ENCODE data around the gene CCDC83. TPM values are rescaled to one million over a fixed set of nuclear protein-coding genes. Genes with fewer than 3 reads are reported as not detected.
A peak's percentile ranks its signal among the peaks of the same experiment; 100 is the strongest.

Gene CCDC83
- total RNA-seq, 1 donor from 2014 or later, result not detected

DNA sequence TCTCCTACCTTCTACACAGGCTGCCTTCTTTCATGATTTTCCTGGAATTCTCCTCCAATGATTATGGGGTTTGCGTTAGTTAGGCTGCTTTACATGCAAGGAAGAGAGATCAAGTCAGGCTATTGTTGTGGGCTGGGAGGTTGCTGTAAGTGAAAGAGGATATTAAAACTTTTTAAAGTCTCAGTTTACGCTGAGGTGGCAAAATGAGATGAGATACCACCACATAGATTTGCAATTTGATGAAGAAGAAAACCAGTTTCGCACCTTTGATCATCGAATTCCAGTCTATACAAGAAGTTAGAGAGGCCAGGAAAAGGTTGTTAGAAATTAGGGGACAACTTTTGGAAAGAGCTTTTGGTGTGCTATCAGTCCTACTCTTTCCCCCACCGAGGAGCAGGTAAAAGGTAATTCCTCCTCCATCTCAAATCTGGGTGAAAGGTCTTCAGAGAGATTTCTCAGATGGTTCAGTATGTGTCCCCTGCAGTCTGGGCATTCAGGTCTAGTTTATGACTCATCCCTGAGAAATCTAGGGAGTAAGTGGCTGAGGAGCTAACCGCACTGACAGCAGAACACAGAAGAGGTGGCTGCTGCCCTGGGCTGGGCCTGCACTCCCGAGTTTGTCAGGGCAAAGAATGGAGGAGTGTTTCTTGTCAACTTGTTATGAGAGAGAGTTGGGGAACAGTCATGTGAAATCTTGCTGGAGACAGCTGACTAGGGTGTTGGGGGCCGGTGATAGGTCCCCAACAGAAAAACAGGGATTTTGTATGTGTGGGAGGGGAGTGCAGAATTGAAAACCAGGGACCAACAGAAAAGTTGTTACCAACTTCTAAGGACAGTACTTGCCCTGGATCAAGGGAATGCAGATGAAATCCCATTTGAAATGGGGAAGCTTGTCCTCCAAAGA lies 34.7 kb downstream of the CCDC83 start:
- no peak overlapping the region for H3K9ac ChIP-seq (ENCODE audit: low read length)
- no peaks in the 10 kb centered on the region for H4K20me1 ChIP-seq (ENCODE audit: insufficient read depth, low read length)
- no peaks in the 10 kb centered on the region for H3K36me3 ChIP-seq (ENCODE audit: insufficient read depth, low read length)
- H3K4me1 ChIP-seq (ENCODE audit: insufficient read depth, low read length), result peaks cover 11% of the 10 kb centered on the region
- H3K4me3 ChIP-seq (ENCODE audit: insufficient read depth, low read depth, low read length), result no peak overlapping the region
- Mint-ChIP-seq H3K27ac (ENCODE audit: unreplicated experiment) (peak overlapping the region; percentile 67), H3K36me3 (ENCODE audit: low read depth, unreplicated experiment) (no peaks in the 10 kb centered on the region), H3K27me3 (ENCODE audit: low read depth, unreplicated experiment) (no peaks in the 10 kb centered on the region), H3K9me3 (ENCODE audit: unreplicated experiment) (no peaks in the 10 kb centered on the region), H3K4me3 (ENCODE audit: unreplicated experiment) (no peak overlapping the region), H3K4me1 (ENCODE audit: low read depth, unreplicated experiment) (peaks cover 41% of the 10 kb centered on the region)
- TF ChIP-seq, protein P1, sequence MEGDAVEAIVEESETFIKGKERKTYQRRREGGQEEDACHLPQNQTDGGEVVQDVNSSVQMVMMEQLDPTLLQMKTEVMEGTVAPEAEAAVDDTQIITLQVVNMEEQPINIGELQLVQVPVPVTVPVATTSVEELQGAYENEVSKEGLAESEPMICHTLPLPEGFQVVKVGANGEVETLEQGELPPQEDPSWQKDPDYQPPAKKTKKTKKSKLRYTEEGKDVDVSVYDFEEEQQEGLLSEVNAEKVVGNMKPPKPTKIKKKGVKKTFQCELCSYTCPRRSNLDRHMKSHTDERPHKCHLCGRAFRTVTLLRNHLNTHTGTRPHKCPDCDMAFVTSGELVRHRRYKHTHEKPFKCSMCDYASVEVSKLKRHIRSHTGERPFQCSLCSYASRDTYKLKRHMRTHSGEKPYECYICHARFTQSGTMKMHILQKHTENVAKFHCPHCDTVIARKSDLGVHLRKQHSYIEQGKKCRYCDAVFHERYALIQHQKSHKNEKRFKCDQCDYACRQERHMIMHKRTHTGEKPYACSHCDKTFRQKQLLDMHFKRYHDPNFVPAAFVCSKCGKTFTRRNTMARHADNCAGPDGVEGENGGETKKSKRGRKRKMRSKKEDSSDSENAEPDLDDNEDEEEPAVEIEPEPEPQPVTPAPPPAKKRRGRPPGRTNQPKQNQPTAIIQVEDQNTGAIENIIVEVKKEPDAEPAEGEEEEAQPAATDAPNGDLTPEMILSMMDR (IDR thresholded peaks at IDR 0.05; ENCODE audit: insufficient read depth, low read depth, low read length), result no peak
- no peak for TF ChIP-seq EZH2 (IDR thresholded peaks at IDR 0.05; ENCODE audit: insufficient read depth, low read length)
- FAIRE-seq, result peak; percentile 41
- H3K9me3 ChIP-seq (ENCODE audit: insufficient read depth, low read depth, low read length), result no peaks in the 10 kb centered on the region
- peak overlapping the region; percentile 23 for H3K4me2 ChIP-seq (ENCODE audit: low read length)
- DNase-seq (ENCODE audit: low read depth), result peak; percentile 88
- no peak overlapping the region for H2AFZ ChIP-seq (ENCODE audit: low read depth, low read length)
- no peaks in the 10 kb centered on the region for H3K27me3 ChIP-seq (ENCODE audit: insufficient read depth, low read length)
- no peak overlapping the region for H3K27ac ChIP-seq (ENCODE audit: low read depth, low read length)
- H3K79me2 ChIP-seq (ENCODE audit: insufficient read depth, low read length), result no peaks in the 10 kb centered on the region

DNA sequence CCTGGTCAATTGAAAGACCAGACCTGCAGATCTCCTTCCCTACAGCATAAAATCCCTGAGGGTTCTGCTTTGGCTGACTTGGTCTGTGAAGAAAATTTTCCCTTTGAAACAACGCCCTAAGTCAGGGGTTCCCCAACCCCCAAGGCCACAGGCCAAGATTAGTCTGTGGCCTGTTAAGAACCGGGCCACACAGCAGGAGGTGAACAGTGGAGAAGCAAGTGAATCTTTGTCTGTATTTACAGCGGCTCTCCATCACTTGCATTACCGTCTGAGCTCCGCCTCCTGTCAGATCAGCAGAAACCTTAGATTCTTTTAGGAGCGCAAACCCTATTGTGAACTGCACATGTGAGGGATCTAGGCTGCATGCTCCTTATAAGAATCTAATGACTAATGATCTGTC lies 38.2 kb downstream of the CCDC83 start:
- no peak for FAIRE-seq
- no peak overlapping the region for H2AFZ ChIP-seq (ENCODE audit: low read depth, low read length)

More for the DNA sequence above, 38.2 kb downstream of the CCDC83 start:
- H3K27me3 ChIP-seq (ENCODE audit: insufficient read depth, low read length), result no peaks in the 10 kb centered on the region
- Mint-ChIP-seq H3K4me3 (ENCODE audit: unreplicated experiment) (no peak overlapping the region), H3K36me3 (ENCODE audit: low read depth, unreplicated experiment) (no peaks in the 10 kb centered on the region), H3K27ac (ENCODE audit: unreplicated experiment) (no peak overlapping the region), H3K27me3 (ENCODE audit: low read depth, unreplicated experiment) (no peaks in the 10 kb centered on the region), H3K4me1 (ENCODE audit: low read depth, unreplicated experiment) (peaks cover 36% of the 10 kb centered on the region), H3K9me3 (ENCODE audit: unreplicated experiment) (no peaks in the 10 kb centered on the region)
- no peak overlapping the region for H3K4me2 ChIP-seq (ENCODE audit: low read length)
- no peak overlapping the region for H3K9ac ChIP-seq (ENCODE audit: low read length)
- H3K36me3 ChIP-seq (ENCODE audit: insufficient read depth, low read length), result no peaks in the 10 kb centered on the region
- H3K4me1 ChIP-seq (ENCODE audit: insufficient read depth, low read length), result peaks cover 11% of the 10 kb centered on the region
- H3K4me3 ChIP-seq (ENCODE audit: insufficient read depth, low read depth, low read length), result no peak overlapping the region
- no peaks in the 10 kb centered on the region for H3K9me3 ChIP-seq (ENCODE audit: insufficient read depth, low read depth, low read length)
- no peaks in the 10 kb centered on the region for H4K20me1 ChIP-seq (ENCODE audit: insufficient read depth, low read length)
- no peak for DNase-seq (ENCODE audit: low read depth)
- no peak overlapping the region for H3K27ac ChIP-seq (ENCODE audit: low read depth, low read length)
- no peaks in the 10 kb centered on the region for H3K79me2 ChIP-seq (ENCODE audit: insufficient read depth, low read length)
- TF ChIP-seq EZH2 (IDR thresholded peaks at IDR 0.05; ENCODE audit: insufficient read depth, low read length), result no peak
- TF ChIP-seq, protein P1 (IDR thresholded peaks at IDR 0.05; ENCODE audit: insufficient read depth, low read depth, low read length), result no peak
